ENCODE data around the gene HBS1L. TPM values are rescaled to one million over a fixed set of nuclear protein-coding genes. Genes with fewer than 3 reads are reported as not detected.

Gene HBS1L
- polyA plus RNA-seq, 1 of the 3 experiments (the other 2 are of a cell fraction), result 19.0 TPM

DNA sequence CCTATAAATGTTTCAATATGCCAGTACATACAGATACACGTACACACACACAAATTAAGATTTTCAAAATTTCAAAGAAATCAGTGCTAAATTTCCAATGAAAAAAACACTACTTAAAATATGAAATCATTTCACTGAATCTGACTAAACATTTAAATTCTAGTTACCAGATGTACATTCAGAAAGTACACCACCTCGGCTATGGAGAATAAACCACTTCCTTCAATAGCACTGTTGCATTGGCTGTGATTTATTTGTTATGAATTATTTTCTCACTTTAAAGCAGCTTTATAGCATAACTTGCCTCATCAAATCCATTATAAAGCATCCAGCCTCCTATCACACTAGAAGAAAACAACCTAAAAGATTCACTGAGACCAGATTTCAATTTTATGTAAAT, 36.6 kb downstream of the HBS1L start:
- CTCF ChIA-PET, result interaction anchor here (1.3 kb wide), 1 partner anchor 10 kb away, joined by 3 read pairs; no protein-coding TSS in a partner anchor
- POLR2A ChIA-PET, result no interaction called here
- no peaks in the 10 kb centered on the region; the same call in 1 of the 2 replicates for H4K20me1 ChIP-seq (ENCODE audit: insufficient read depth)

More for the DNA sequence above, 36.6 kb downstream of the HBS1L start:
- Histone ChIP-seq H3K27me3 (ENCODE audit: insufficient read depth) (no peaks in the 10 kb centered on the region), H3K4me3 (ENCODE audit: low read depth in 2 of 2, low read length in 1 of 2) (no peak overlapping the region), H3K9me2 (no peaks in the 10 kb centered on the region), H2AFZ (ENCODE audit: low read depth) (no peak overlapping the region), H3K79me2 (ENCODE audit: insufficient read depth) (peaks cover 35% of the 10 kb centered on the region), H3K36me3 (replicated peaks in 1 of 2; ENCODE audit: control insufficient read depth in 1 of 2, insufficient read depth in 2 of 2, low read length in 1 of 2) (peaks cover 0 to 5% of the 10 kb centered on the region in 2 experiments), H3K4me1 (ENCODE audit: control insufficient read depth in 1 of 2, insufficient read depth in 2 of 2, low read depth in 1 of 2, low read length in 1 of 2) (peaks cover 0 to 6% of the 10 kb centered on the region in 2 experiments; a peak in 2 of 4 replicates), H3K9ac (no peak overlapping the region), H3K27ac (ENCODE audit: low read depth in 2 of 2, low read length in 1 of 2) (no peak overlapping the region), H3K4me2 (no peak overlapping the region), H3F3A (replicated peaks; ENCODE audit: insufficient read depth) (peaks cover 6% of the 10 kb centered on the region), H3K9me3 (no peaks in the 10 kb centered on the region)
- no peak for DNase-seq
- TF ChIP-seq, protein P1, sequence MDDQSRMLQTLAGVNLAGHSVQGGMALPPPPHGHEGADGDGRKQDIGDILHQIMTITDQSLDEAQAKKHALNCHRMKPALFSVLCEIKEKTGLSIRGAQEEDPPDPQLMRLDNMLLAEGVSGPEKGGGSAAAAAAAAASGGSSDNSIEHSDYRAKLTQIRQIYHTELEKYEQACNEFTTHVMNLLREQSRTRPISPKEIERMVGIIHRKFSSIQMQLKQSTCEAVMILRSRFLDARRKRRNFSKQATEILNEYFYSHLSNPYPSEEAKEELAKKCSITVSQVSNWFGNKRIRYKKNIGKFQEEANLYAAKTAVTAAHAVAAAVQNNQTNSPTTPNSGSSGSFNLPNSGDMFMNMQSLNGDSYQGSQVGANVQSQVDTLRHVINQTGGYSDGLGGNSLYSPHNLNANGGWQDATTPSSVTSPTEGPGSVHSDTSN (IDR thresholded peaks at IDR 0.05), result no peak
- TF ChIP-seq SIN3A (IDR thresholded peaks at IDR 0.05; ENCODE audit: borderline replicate concordance, low read depth, low read length), result no peak
- TF ChIP-seq, protein P2, sequence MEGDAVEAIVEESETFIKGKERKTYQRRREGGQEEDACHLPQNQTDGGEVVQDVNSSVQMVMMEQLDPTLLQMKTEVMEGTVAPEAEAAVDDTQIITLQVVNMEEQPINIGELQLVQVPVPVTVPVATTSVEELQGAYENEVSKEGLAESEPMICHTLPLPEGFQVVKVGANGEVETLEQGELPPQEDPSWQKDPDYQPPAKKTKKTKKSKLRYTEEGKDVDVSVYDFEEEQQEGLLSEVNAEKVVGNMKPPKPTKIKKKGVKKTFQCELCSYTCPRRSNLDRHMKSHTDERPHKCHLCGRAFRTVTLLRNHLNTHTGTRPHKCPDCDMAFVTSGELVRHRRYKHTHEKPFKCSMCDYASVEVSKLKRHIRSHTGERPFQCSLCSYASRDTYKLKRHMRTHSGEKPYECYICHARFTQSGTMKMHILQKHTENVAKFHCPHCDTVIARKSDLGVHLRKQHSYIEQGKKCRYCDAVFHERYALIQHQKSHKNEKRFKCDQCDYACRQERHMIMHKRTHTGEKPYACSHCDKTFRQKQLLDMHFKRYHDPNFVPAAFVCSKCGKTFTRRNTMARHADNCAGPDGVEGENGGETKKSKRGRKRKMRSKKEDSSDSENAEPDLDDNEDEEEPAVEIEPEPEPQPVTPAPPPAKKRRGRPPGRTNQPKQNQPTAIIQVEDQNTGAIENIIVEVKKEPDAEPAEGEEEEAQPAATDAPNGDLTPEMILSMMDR (IDR thresholded peaks at IDR 0.05), result no peak
- no peak for TF ChIP-seq RXRA (IDR thresholded peaks at IDR 0.05; ENCODE audit: borderline replicate concordance, low read depth)
- no peak for TF ChIP-seq TCF12 (IDR thresholded peaks at IDR 0.05)
- TF ChIP-seq, protein P3, sequence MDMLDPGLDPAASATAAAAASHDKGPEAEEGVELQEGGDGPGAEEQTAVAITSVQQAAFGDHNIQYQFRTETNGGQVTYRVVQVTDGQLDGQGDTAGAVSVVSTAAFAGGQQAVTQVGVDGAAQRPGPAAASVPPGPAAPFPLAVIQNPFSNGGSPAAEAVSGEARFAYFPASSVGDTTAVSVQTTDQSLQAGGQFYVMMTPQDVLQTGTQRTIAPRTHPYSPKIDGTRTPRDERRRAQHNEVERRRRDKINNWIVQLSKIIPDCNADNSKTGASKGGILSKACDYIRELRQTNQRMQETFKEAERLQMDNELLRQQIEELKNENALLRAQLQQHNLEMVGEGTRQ (IDR thresholded peaks at IDR 0.05; ENCODE audit: borderline replicate concordance, low read depth, low read length), result no peak
- TF ChIP-seq RCOR1 (IDR thresholded peaks at IDR 0.05; ENCODE audit: low read length), result no peak
- no peak for TF ChIP-seq TAF1 (IDR thresholded peaks at IDR 0.05; ENCODE audit: borderline replicate concordance, low read depth, low read length)
- TF ChIP-seq NRF1 (IDR thresholded peaks at IDR 0.05; ENCODE audit: low read depth, low read length), result no peak
- no peak for TF ChIP-seq MEF2A (IDR thresholded peaks at IDR 0.05; ENCODE audit: borderline replicate concordance, low read depth)
- no peak for TF ChIP-seq RFX5 (IDR thresholded peaks at IDR 0.05; ENCODE audit: low read length)
- TF ChIP-seq, protein P4, sequence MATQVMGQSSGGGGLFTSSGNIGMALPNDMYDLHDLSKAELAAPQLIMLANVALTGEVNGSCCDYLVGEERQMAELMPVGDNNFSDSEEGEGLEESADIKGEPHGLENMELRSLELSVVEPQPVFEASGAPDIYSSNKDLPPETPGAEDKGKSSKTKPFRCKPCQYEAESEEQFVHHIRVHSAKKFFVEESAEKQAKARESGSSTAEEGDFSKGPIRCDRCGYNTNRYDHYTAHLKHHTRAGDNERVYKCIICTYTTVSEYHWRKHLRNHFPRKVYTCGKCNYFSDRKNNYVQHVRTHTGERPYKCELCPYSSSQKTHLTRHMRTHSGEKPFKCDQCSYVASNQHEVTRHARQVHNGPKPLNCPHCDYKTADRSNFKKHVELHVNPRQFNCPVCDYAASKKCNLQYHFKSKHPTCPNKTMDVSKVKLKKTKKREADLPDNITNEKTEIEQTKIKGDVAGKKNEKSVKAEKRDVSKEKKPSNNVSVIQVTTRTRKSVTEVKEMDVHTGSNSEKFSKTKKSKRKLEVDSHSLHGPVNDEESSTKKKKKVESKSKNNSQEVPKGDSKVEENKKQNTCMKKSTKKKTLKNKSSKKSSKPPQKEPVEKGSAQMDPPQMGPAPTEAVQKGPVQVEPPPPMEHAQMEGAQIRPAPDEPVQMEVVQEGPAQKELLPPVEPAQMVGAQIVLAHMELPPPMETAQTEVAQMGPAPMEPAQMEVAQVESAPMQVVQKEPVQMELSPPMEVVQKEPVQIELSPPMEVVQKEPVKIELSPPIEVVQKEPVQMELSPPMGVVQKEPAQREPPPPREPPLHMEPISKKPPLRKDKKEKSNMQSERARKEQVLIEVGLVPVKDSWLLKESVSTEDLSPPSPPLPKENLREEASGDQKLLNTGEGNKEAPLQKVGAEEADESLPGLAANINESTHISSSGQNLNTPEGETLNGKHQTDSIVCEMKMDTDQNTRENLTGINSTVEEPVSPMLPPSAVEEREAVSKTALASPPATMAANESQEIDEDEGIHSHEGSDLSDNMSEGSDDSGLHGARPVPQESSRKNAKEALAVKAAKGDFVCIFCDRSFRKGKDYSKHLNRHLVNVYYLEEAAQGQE (IDR thresholded peaks at IDR 0.05; ENCODE audit: low read depth, low read length), result no peak
- no peak for TF ChIP-seq ELF1 (IDR thresholded peaks at IDR 0.05)
- no peak for TF ChIP-seq EP300 (IDR thresholded peaks at IDR 0.05; ENCODE audit: borderline replicate concordance in 1 of 2, low read depth in 1 of 2, low read length in 1 of 2)
- no peak for TF ChIP-seq YY1 (IDR thresholded peaks at IDR 0.05; ENCODE audit: low read depth)
- no peak for TF ChIP-seq TEAD4 (IDR thresholded peaks at IDR 0.05; ENCODE audit: borderline replicate concordance, insufficient read depth)
- TF ChIP-seq FOXJ3 (CRISPR knock-in tag; IDR thresholded peaks at IDR 0.05), result no peak
- WGBS (ENCODE audit: low lambda C conversion rate), result 97% methylated on average over 2 of the region's 2 CpGs
